ENCODE results near the gene CCDC32. TPM values are rescaled to one million over a fixed set of nuclear protein-coding genes. Genes with fewer than 3 reads are reported as not detected.
"Not testable (repeated sequence)": the region's sequence is repeated elsewhere in the genome, so short reads cannot be mapped to it uniquely, and the experiment has no call there.

Gene CCDC32
- total RNA-seq, 1 experiment from 2014 or later = 12.8 TPM

- TF ChIP-seq RORB (CRISPR knock-in tag; IDR thresholded peaks at IDR 0.05) = no peak
These were observed 19.3 kb upstream of the CCDC32 start (continued) for GRCh38 chr15:40584191-40584590.

GRCh38 chr15:40582726-40583246 lies 17.9 kb upstream of the CCDC32 start:
- Mint-ChIP-seq H3K9me3 (peaks cover 11% of the 10 kb centered on the region), H3K4me1 (0 out of 2 replicates have a peak, but pooled peaks cover 5% of the 10 kb centered on the region), H3K36me3 (no peaks in the 10 kb centered on the region), H3K4me3 (no peak overlapping the region), H3K27me3 (ENCODE audit: low read depth) (peaks cover 3% of the 10 kb centered on the region; the same call in 1 of the 2 replicates), H3K27ac (no peak overlapping the region)
- no peak for TF ChIP-seq ZNF416 (CRISPR knock-in tag; IDR thresholded peaks at IDR 0.05)
- peak; percentile 65 for TF ChIP-seq NFYB (CRISPR knock-in tag; conservative IDR thresholded peaks at IDR 0.05; ENCODE audit: low read depth)
- DNase-seq (ENCODE audit: low spot score) (no peak), ATAC-seq (peak; percentile 66)
- ChIA-PET CTCF (no interaction called here), POLR2A (no interaction called here)

- H3K4me1 Mint-ChIP-seq; DNase-seq (ENCODE audit: low spot score); H3K36me3 Mint-ChIP-seq; POLR2A ChIA-PET; ATAC-seq; H3K4me3 Mint-ChIP-seq; H3K27me3 Mint-ChIP-seq (ENCODE audit: low read depth); H3K27ac Mint-ChIP-seq: not testable (repeated sequence)
- TF ChIP-seq NFYB (CRISPR knock-in tag; conservative IDR thresholded peaks at IDR 0.05; ENCODE audit: low read depth) = peak; percentile 55
- H3K9me3 Mint-ChIP-seq = peaks cover 12% of the 10 kb centered on the region
- CTCF ChIA-PET = interaction anchor here (0.6 to 1.3 kb wide), 2 partner anchors 12 to 65 kb away, joined by 3 to 8 read pairs; no protein-coding TSS in a partner anchor
These were observed 17.0 kb upstream of the CCDC32 start for GRCh38 chr15:40581796-40582195.

GRCh38 chr15:40578892-40579291 lies 14.1 kb upstream of the CCDC32 start:
- CTCF ChIA-PET = interaction anchor here (2.1 kb wide), 1 partner anchor 11 kb away, joined by 7 read pairs; no protein-coding TSS in a partner anchor
- DNase-seq (ENCODE audit: low spot score) (no peak), ATAC-seq (no peak)
- POLR2A ChIA-PET = no interaction called here
- H3K27me3 Mint-ChIP-seq (ENCODE audit: low read depth) = peaks cover 3% of the 10 kb centered on the region; the same call in 1 of the 2 replicates
- H3K4me3 Mint-ChIP-seq = no peak overlapping the region
- H3K4me1 Mint-ChIP-seq = 0 out of 2 replicates have a peak, but pooled peaks cover 5% of the 10 kb centered on the region
- H3K9me3 Mint-ChIP-seq = peaks cover 12% of the 10 kb centered on the region
- no peak overlapping the region for H3K27ac Mint-ChIP-seq
- TF ChIP-seq ELF4 (CRISPR knock-in tag; IDR thresholded peaks at IDR 0.05; ENCODE audit: low read depth) = no peak
- no peak for TF ChIP-seq CTCF (IDR thresholded peaks at IDR 0.05)
- no peak for TF ChIP-seq ZNF219 (CRISPR knock-in tag; IDR thresholded peaks at IDR 0.05; ENCODE audit: borderline replicate concordance)
- H3K36me3 Mint-ChIP-seq = peaks cover 10% of the 10 kb centered on the region

- H3K27ac Mint-ChIP-seq = not testable (repeated sequence)
- CTCF ChIA-PET = interaction anchor here (0.5 to 1.1 kb wide), 4 partner anchors 9 to 50 kb away, joined by 3 to 5 read pairs (median 3); no protein-coding TSS in a partner anchor
These were observed 12.1 kb upstream of the CCDC32 start for GRCh38 chr15:40576914-40577313.

GRCh38 chr15:40575113-40575512 lies 10.3 kb upstream of the CCDC32 start:
- H3K27ac Mint-ChIP-seq = no peak overlapping the region
- H3K4me3 Mint-ChIP-seq = no peak overlapping the region
- H3K4me1 Mint-ChIP-seq = peaks cover 9% of the 10 kb centered on the region

More at GRCh38 chr15:40576914-40577313, 12.1 kb upstream of the CCDC32 start:
- ATAC-seq; H3K9me3 Mint-ChIP-seq; H3K4me1 Mint-ChIP-seq; DNase-seq (ENCODE audit: low spot score); H3K27me3 Mint-ChIP-seq (ENCODE audit: low read depth); POLR2A ChIA-PET; H3K4me3 Mint-ChIP-seq: not testable (repeated sequence)
- TF ChIP-seq HMGA2 (CRISPR knock-in tag; IDR thresholded peaks at IDR 0.05) = peak; percentile 92
- H3K36me3 Mint-ChIP-seq = peaks cover 23% of the 10 kb centered on the region

More at GRCh38 chr15:40575113-40575512, 10.3 kb upstream of the CCDC32 start:
- DNase-seq (ENCODE audit: low spot score) (no peak), ATAC-seq (no peak)
- H3K27me3 Mint-ChIP-seq (ENCODE audit: low read depth) = no peaks in the 10 kb centered on the region; the same call in 1 of the 2 replicates
- POLR2A ChIA-PET = no interaction called here
- H3K36me3 Mint-ChIP-seq = peaks cover 27% of the 10 kb centered on the region
- CTCF ChIA-PET = interaction anchor here (0.9 kb wide), 1 partner anchor 14 kb away, joined by 4 read pairs; no protein-coding TSS in a partner anchor
- H3K9me3 Mint-ChIP-seq = peaks cover 4% of the 10 kb centered on the region
- TF ChIP-seq USF2 (CRISPR knock-in tag; IDR thresholded peaks at IDR 0.05) (no peak), ESRRA (CRISPR knock-in tag; IDR thresholded peaks at IDR 0.05; ENCODE audit: borderline replicate concordance) (no peak), SP1 (CRISPR knock-in tag; conservative IDR thresholded peaks at IDR 0.05) (no peak)
